IPS-15b (cell line): ENCODE data around the gene SYT2.

ENCODE experiments used
- H3K27me3 ChIP-seq: one replicate; pipeline ENCODE4 v1.6.1; 2013; ENCODE audit warnings: low read length; ENCODE audit not compliant: control insufficient read depth, insufficient read depth
- H3K36me3 ChIP-seq: one replicate; pipeline ENCODE4 v1.6.1; 2013; ENCODE audit warnings: low read length; ENCODE audit not compliant: control insufficient read depth, insufficient read depth
- H3K4me1 ChIP-seq: one replicate; pipeline ENCODE4 v1.6.1; 2013; ENCODE audit warnings: mild to moderate bottlenecking, low read length; ENCODE audit not compliant: control insufficient read depth, insufficient read depth
- H3K4me3 ChIP-seq: one replicate; pipeline ENCODE4 v1.5.1; 2013; ENCODE audit warnings: low read depth, low read length
- H3K9ac ChIP-seq: one replicate; pipeline ENCODE4 v1.6.1; 2013; ENCODE audit warnings: low read depth, mild to moderate bottlenecking, low read length
- H3K9me3 ChIP-seq: one replicate; pipeline ENCODE4 v1.6.1; 2013; ENCODE audit warnings: mild to moderate bottlenecking, low read length; ENCODE audit not compliant: control insufficient read depth, insufficient read depth

Gene SYT2

GRCh38 chr1:202580619-202581018, 129.6 kb downstream of the SYT2 start:
- H3K9me3 ChIP-seq = no peaks in the 10 kb centered on the region
- H3K36me3 ChIP-seq = no peaks in the 10 kb centered on the region
- H3K27me3 ChIP-seq = no peaks in the 10 kb centered on the region
- H3K4me3 ChIP-seq = no peak overlapping the region
- H3K9ac ChIP-seq = no peak overlapping the region
- H3K4me1 ChIP-seq = peaks cover 36% of the 10 kb centered on the region

GRCh38 chr1:202579806-202580205, 130.4 kb downstream of the SYT2 start:
- H3K9me3 ChIP-seq = no peaks in the 10 kb centered on the region
- no peak overlapping the region for H3K4me3 ChIP-seq
- H3K4me1 ChIP-seq = peaks cover 36% of the 10 kb centered on the region
- H3K9ac ChIP-seq = no peak overlapping the region
- H3K36me3 ChIP-seq = no peaks in the 10 kb centered on the region
- H3K27me3 ChIP-seq = no peaks in the 10 kb centered on the region

- Histone ChIP-seq H3K9ac (peak overlapping the region; percentile 48), H3K4me1 (peaks cover 36% of the 10 kb centered on the region)
Measured at GRCh38 chr1:202578565-202578964, 131.7 kb downstream of the SYT2 start.

GRCh38 chr1:202578001-202578504, 132.2 kb downstream of the SYT2 start:
- Histone ChIP-seq H3K27me3 (no peaks in the 10 kb centered on the region), H3K9ac (peak overlapping the region; percentile 48), H3K36me3 (no peaks in the 10 kb centered on the region), H3K4me3 (no peak overlapping the region), H3K9me3 (no peaks in the 10 kb centered on the region), H3K4me1 (peaks cover 36% of the 10 kb centered on the region)

More at GRCh38 chr1:202578565-202578964, 131.7 kb downstream of the SYT2 start:
- Histone ChIP-seq H3K36me3 (no peaks in the 10 kb centered on the region), H3K4me3 (no peak overlapping the region), H3K27me3 (no peaks in the 10 kb centered on the region), H3K9me3 (no peaks in the 10 kb centered on the region)

- Histone ChIP-seq H3K9me3 (no peaks in the 10 kb centered on the region), H3K9ac (no peak overlapping the region), H3K36me3 (no peaks in the 10 kb centered on the region), H3K27me3 (no peaks in the 10 kb centered on the region), H3K4me1 (peaks cover 36% of the 10 kb centered on the region), H3K4me3 (no peak overlapping the region)
Measured at GRCh38 chr1:202577381-202577780, 132.9 kb downstream of the SYT2 start.

GRCh38 chr1:202576816-202577215, 133.4 kb downstream of the SYT2 start:
- Histone ChIP-seq H3K4me3 (no peak overlapping the region), H3K9me3 (no peaks in the 10 kb centered on the region), H3K27me3 (no peaks in the 10 kb centered on the region), H3K9ac (no peak overlapping the region), H3K36me3 (no peaks in the 10 kb centered on the region), H3K4me1 (peaks cover 36% of the 10 kb centered on the region)

- H3K36me3 ChIP-seq = no peaks in the 10 kb centered on the region
- H3K9me3 ChIP-seq = no peaks in the 10 kb centered on the region
- no peak overlapping the region for H3K9ac ChIP-seq
- no peaks in the 10 kb centered on the region for H3K27me3 ChIP-seq
- H3K4me1 ChIP-seq = peaks cover 36% of the 10 kb centered on the region
- no peak overlapping the region for H3K4me3 ChIP-seq
Measured at GRCh38 chr1:202575918-202576653, 134.2 kb downstream of the SYT2 start.

GRCh38 chr1:202572867-202573266, 137.4 kb downstream of the SYT2 start:
- Histone ChIP-seq H3K27me3 (no peaks in the 10 kb centered on the region), H3K9ac (no peak overlapping the region), H3K4me1 (peaks cover 31% of the 10 kb centered on the region)

GRCh38 chr1:202571719-202572339, 138.4 kb downstream of the SYT2 start:
- Histone ChIP-seq H3K27me3 (no peaks in the 10 kb centered on the region), H3K4me3 (no peak overlapping the region), H3K9ac (no peak overlapping the region), H3K9me3 (no peaks in the 10 kb centered on the region), H3K4me1 (peaks cover 31% of the 10 kb centered on the region), H3K36me3 (no peaks in the 10 kb centered on the region)

More at GRCh38 chr1:202572867-202573266, 137.4 kb downstream of the SYT2 start:
- H3K4me3 ChIP-seq = no peak overlapping the region
- H3K36me3 ChIP-seq = no peaks in the 10 kb centered on the region
- no peaks in the 10 kb centered on the region for H3K9me3 ChIP-seq

GRCh38 chr1:202569393-202570322, 140.6 kb downstream of the SYT2 start:
- Histone ChIP-seq H3K4me3 (no peak overlapping the region), H3K36me3 (no peaks in the 10 kb centered on the region), H3K4me1 (peaks cover 40% of the 10 kb centered on the region), H3K27me3 (no peaks in the 10 kb centered on the region), H3K9me3 (no peaks in the 10 kb centered on the region), H3K9ac (no peak overlapping the region)

GRCh38 chr1:202568826-202569225, 141.4 kb downstream of the SYT2 start:
- no peak overlapping the region for H3K4me3 ChIP-seq
- H3K9ac ChIP-seq = no peak overlapping the region
- H3K27me3 ChIP-seq = no peaks in the 10 kb centered on the region
- H3K36me3 ChIP-seq = no peaks in the 10 kb centered on the region
- peaks cover 40% of the 10 kb centered on the region for H3K4me1 ChIP-seq
- no peaks in the 10 kb centered on the region for H3K9me3 ChIP-seq
